GM12892 (cell line): ENCODE data around the gene CITED2.

Experiments used
- DNase-seq: peaks from one replicate; pipeline ENCODE4 v3.0.0; 2011; ENCODE audit not compliant: insufficient read length
- FAIRE-seq: peaks from 2 replicates; lab custom pipeline; 2011; peaks lifted over from hg19 to GRCh38; lab: Jason Lieb, UNC
- POLR2A ChIP-seq: IDR thresholded peaks from 2 replicates; pipeline ENCODE4 v1.6.1; 2011; ENCODE audit warnings: low read depth, low read length, control low read depth
- POLR2AphosphoS5 ChIP-seq: IDR thresholded peaks from 2 replicates; pipeline ENCODE4 v1.6.1; 2011; ENCODE audit warnings: low read depth, low read length, control low read depth
- TAF1 ChIP-seq: IDR thresholded peaks from 2 replicates; pipeline ENCODE4 v1.6.1; 2011; ENCODE audit warnings: low read depth, mild to moderate bottlenecking, control low read depth, low read length, borderline replicate concordance

The CITED2 gene

DNA sequence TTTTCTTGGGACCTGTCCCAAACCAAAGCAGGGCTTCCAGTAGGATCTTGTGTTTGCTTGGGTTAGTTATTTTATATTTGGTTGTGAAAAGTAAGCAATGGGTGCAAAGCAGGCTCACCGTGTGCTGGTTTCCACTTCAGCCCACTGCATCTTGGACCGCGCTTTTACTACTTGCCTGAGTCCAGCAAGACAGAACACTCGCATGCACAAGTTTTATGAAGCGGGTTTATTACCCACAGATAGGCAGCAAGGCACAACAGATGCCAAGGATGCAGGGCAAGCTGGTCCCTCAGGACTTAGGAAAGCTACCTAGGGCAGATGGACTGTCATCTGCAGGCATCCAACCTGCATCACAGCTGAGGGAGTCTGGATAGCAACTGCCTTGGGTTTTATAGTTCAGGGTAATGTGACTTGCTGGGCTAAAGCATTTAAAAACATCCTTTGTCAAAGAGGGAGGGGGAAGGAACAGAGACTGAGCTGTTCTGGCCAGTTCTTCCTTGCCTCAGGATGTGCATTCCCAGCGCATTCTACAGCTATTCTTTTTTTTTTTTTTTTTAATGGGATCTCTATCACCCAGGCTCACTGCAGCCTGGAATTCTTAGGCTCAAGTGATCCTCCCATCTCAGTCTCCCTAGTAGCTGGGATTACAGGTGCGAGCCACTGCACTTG lies 18.5 kb downstream of the CITED2 start:
- no peak for FAIRE-seq
- no peak for DNase-seq
- no peak for TF ChIP-seq POLR2AphosphoS5
- no peak for TF ChIP-seq POLR2A
- TF ChIP-seq TAF1 = no peak

DNA sequence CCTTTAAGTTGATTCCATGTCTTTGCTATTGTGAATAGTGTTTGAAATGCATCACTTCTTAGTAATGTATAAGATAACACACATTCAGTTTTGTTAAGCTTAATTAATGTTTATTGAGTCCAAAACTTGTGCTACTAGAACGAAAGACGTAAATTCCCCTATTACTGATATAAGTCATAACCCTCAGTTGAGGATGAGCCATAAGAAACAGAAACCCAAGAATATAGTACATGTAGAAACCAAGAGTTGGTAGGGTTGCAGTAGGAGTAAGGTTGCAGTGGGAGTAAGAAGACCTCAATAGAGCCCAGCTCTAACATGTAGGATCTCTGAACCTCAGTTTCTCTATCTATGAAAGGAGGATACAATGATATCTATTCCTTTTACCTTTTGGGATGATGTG lies 19.3 kb downstream of the CITED2 start:
- TF ChIP-seq TAF1 (no peak), POLR2AphosphoS5 (no peak), POLR2A (no peak)
- FAIRE-seq (no peak), DNase-seq (no peak)

DNA sequence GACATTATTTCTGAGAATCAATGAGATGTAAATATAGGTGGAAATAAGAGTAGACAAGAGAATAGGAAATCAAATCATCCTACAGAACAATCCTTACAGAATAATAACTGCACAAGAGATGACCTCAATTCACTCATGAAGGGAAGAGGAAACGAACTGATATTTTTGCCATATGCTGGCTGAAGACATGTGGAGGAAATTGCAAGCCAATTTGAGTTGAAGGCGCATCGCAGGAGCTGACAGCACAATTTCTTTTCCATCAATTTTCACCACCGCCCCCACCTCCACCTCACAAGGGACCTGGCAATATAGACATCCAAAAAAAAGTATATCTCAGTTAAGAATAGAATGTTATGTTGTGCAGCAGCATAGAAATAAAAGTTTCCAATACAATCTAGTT lies 20.3 kb downstream of the CITED2 start:
- TF ChIP-seq TAF1 (no peak), POLR2AphosphoS5 (no peak), POLR2A (no peak)
- no peak for FAIRE-seq
- DNase-seq = no peak

- FAIRE-seq = no peak
- TF ChIP-seq TAF1 (no peak), POLR2A (no peak), POLR2AphosphoS5 (no peak)
- DNase-seq = no peak
These were observed 24.9 kb downstream of the CITED2 start for GRCh38 chr6:139349464-139350020.

- TF ChIP-seq TAF1 = no peak
- no peak for TF ChIP-seq POLR2AphosphoS5
- TF ChIP-seq POLR2A = no peak
- DNase-seq (no peak), FAIRE-seq (no peak)
These were observed 28.1 kb downstream of the CITED2 start for GRCh38 chr6:139346392-139346791.

GRCh38 chr6:139344186-139344963 lies 30.1 kb downstream of the CITED2 start:
- FAIRE-seq (no peak), DNase-seq (no peak)
- TF ChIP-seq POLR2A (no peak), POLR2AphosphoS5 (no peak), TAF1 (no peak)

DNA sequence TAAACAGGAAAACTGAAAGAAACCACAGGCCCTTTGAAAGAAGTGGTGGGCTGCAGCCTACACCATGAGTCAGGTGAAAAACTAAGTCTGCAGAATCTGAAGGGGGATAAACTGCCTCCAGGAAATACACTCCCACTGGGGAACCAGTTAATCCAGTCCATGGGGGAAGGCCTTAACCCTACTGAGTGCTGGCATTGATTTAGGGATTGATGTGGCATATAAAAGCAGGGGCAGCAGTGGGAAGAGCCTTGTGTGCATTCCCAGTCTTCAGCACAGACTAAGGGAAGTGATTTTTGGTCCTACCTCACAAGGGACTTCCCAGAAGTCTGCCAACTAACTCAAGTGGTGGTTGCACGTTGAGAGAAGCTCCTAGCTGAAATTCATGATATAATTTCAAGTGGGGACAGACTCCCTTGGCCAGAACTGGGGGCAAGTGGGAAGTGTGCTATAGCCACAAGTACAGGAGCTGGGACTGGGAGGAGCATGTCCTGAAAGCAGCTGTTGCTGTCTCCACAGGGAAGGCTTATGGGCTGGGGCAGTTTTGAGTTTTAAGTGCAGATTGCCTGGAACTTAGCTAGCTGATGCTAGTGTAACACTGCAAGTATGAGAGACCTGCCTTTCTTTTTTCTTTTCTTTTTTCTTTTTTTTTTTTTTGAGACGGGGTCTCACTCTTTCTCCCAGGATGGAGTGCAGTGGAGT lies 31.2 kb downstream of the CITED2 start:
- DNase-seq (no peak), FAIRE-seq (no peak)
- no peak for TF ChIP-seq TAF1
- TF ChIP-seq POLR2A = no peak
- TF ChIP-seq POLR2AphosphoS5 = no peak

DNA sequence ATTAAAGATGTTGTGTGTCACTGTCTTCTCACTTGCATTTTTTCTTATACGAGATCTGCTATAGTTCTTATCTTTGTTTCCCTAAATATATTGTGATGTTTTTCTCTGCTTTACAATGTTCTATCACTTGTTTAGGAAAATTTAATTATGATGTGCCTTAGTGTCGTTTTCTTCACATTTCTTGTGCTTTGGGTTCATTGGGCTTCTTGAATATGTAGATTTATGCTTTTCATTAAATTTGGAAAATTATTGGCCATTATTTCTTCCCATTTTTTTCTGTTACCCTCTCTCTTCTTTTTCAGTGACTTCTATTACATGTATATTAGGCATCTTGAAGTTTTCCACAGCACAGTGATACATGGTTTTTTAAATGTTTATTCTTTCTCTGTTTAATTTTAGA lies 33.4 kb downstream of the CITED2 start:
- TF ChIP-seq POLR2AphosphoS5 (no peak), POLR2A (no peak), TAF1 (no peak)
- FAIRE-seq (no peak), DNase-seq (no peak)

DNA sequence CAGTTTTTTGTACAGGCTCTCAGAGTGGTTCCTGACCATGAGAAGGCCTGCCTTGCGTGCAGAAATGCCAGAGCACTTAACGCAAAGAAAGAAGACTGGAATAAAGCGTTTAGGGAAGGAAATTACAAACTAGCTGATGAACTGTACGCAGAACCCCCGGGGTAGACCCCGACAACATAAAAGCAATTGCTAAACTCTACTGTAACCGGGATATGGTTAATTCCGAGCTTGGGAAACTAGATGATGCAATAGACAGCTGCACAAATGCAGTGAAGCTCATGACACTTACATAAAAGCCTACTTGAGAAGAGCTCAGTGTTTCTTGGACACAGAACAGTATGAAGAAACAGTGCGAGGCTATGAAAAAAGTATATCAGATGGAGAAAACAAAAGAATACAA lies 35.7 kb downstream of the CITED2 start:
- DNase-seq (no peak), FAIRE-seq (no peak)
- no peak for TF ChIP-seq TAF1
- no peak for TF ChIP-seq POLR2AphosphoS5
- TF ChIP-seq POLR2A = no peak

DNA sequence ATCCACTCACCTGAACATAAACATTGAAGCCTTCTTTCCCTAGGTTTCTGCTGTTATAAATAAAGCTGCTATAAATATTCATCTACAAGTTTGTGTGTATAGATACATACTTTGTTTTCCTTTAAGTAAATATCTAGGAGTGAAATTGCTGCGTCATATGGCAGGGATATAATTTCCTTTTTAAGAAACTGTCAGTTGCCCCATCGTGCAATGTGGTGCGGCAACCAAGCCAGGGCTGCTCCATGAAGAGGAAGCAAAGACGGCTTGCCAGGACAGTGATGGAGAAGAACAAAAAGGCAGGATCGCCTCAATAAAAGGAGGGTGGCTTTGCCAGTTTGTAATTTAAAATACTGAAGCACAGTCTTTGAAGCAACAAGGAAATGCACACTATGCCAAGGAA lies 36.6 kb downstream of the CITED2 start:
- TF ChIP-seq POLR2AphosphoS5 = no peak
- no peak for TF ChIP-seq POLR2A
- TF ChIP-seq TAF1 = no peak
- DNase-seq (no peak), FAIRE-seq (no peak)

- FAIRE-seq = no peak
- DNase-seq = no peak
- no peak for TF ChIP-seq TAF1
- no peak for TF ChIP-seq POLR2AphosphoS5
- no peak for TF ChIP-seq POLR2A
These were observed 37.4 kb downstream of the CITED2 start for GRCh38 chr6:139337001-139337400.
